Activated CD8-positive, alpha-beta memory T cell treated with anti-CD3 and anti-CD28 coated beads for 48 hours (primary cell): ENCODE results near the gene FBXO34.
"Not testable (repeated sequence)": the region's sequence is repeated elsewhere in the genome, so short reads cannot be mapped to it uniquely, and the experiment has no call there.

Experiments
- DNase-seq, 3 experiments: peaks; one replicate each; pipeline ENCODE4 v3.0.0-alpha.2; 2020; ENCODE audit warnings: low read depth in 2 of 3, low spot score in 2 of 3

FBXO34 gene

GRCh38 chr14:55382483-55382882 is 111.3 kb downstream of the FBXO34 start:
- no peak for DNase-seq

GRCh38 chr14:55383056-55383466 is 111.8 kb downstream of the FBXO34 start:
- DNase-seq = not testable (repeated sequence)

- DNase-seq = no peak
Observed at GRCh38 chr14:55383541-55384140, 112.4 kb downstream of the FBXO34 start.

GRCh38 chr14:55384536-55384935 is 113.3 kb downstream of the FBXO34 start:
- DNase-seq = no peak

- no peak for DNase-seq
Observed at GRCh38 chr14:55386037-55386808, 115.0 kb downstream of the FBXO34 start.

GRCh38 chr14:55387121-55387520 is 115.9 kb downstream of the FBXO34 start:
- no peak for DNase-seq

- no peak for DNase-seq
Observed at GRCh38 chr14:55388160-55388559, 116.9 kb downstream of the FBXO34 start.

- no peak for DNase-seq
Observed at GRCh38 chr14:55389330-55389729, 118.1 kb downstream of the FBXO34 start.

- DNase-seq = no peak
Observed at GRCh38 chr14:55398679-55399078, 127.5 kb downstream of the FBXO34 start.

GRCh38 chr14:55399183-55399582 is 128.0 kb downstream of the FBXO34 start:
- DNase-seq = no peak

GRCh38 chr14:55399852-55400251 is 128.6 kb downstream of the FBXO34 start:
- no peak for DNase-seq

- no peak for DNase-seq
Observed at GRCh38 chr14:55401751-55402150, 130.5 kb downstream of the FBXO34 start.
